GM21367 (cell line): Measurements from ENCODE around the gene SAMD7.

Source experiments
- ATAC-seq: cut with Tn5 transposase; IDR thresholded peaks from one replicate; pipeline ENCODE4 v1.9.1; 2021; ENCODE audit not compliant: unreplicated experiment

SAMD7 gene

DNA sequence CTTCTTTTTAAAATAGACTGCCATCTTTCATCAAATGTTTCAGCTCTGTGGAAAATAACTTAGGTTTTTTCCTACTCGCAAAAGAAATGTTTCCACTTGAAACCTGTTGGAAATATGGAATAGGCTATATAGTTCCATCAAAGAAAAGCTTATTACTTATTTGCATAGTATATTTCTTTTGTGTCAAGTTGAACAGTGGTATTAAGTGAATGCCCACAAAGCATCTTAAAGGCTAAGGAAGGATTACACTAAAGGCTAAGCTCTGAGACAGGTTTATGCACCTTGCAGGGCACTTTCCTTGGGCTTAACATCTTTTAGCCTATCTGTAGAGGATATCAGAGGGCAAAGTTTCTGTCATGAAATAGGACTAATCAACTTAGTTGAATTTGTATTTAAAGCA lies at the start of gene SAMD7:
TSS of gene SAMD7 (plus strand) at position 301 of the 400 bp plus-strand sequence. CDS start 7,927 bp downstream, outside the sequence.
- ATAC-seq = no peak

GRCh38 chr3:169861871-169862270 lies 49.5 kb upstream of the SAMD7 start:
- no peak for ATAC-seq

DNA sequence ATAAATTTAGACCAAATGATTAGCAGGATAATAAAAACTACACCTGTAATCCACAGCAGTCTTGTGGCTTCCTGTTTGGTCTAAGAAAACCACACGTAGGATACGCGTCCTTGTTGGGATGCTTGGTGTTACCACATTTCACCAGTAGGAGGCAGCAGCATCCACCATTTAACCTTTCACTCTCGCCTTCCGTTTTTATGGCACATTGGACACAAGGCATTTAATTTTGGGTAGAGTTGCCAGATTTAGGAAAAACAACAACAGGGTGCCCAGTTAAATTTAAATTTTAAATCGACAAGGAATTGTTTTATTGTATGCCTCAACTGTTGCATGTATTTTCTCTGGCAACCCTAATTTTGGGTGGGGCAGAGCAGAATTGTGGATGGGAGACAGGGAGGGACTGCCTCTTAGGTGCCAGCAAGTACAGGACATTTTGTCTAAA lies 47.9 kb upstream of the SAMD7 start:
- ATAC-seq = peak; percentile 80

GRCh38 chr3:169864270-169864669 lies 47.1 kb upstream of the SAMD7 start:
- ATAC-seq = no peak

DNA sequence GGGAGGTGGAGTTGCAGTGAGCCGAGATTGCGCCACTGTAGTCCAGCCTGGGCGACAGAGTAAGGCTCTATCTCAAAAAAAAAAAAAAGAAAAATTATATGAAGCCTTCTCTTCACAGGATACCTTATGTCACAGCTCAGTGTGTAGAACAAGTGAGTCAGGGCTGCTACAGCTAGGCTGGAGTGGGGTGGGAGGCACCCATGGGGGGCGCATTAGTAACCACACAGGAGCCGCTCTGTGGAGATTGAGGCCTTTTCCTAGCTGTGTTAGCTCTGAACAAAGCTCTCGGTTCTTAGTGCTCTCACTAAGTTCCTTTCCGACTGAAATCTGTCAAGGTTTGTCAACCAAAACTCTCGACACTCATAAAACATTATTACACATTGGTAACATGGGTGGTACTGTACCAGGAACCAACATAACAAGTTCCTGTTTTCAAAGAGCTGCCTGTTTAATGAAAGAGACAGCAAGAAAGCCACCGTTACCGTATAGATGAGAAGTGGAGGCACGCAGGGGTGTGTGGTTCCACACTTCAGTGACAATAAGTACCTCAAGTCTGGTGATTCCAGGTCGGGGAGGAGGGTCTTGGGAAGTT lies 46.1 kb upstream of the SAMD7 start:
- no peak for ATAC-seq

- no peak for ATAC-seq
Observed at GRCh38 chr3:169867584-169868210, 43.7 kb upstream of the SAMD7 start.

- no peak for ATAC-seq
Observed at GRCh38 chr3:169868369-169868768, 43.0 kb upstream of the SAMD7 start.

GRCh38 chr3:169869484-169870220 lies 41.7 kb upstream of the SAMD7 start, which contains the start of gene LRRC31:
LRRC31 (minus strand) TSS chr3:169869935; CDS start chr3:169869807, 128 bp downstream.
- no peak for ATAC-seq

GRCh38 chr3:169871129-169871886 lies 40.1 kb upstream of the SAMD7 start:
- no peak for ATAC-seq

GRCh38 chr3:169879013-169879557 lies 32.3 kb upstream of the SAMD7 start:
- no peak for ATAC-seq

DNA sequence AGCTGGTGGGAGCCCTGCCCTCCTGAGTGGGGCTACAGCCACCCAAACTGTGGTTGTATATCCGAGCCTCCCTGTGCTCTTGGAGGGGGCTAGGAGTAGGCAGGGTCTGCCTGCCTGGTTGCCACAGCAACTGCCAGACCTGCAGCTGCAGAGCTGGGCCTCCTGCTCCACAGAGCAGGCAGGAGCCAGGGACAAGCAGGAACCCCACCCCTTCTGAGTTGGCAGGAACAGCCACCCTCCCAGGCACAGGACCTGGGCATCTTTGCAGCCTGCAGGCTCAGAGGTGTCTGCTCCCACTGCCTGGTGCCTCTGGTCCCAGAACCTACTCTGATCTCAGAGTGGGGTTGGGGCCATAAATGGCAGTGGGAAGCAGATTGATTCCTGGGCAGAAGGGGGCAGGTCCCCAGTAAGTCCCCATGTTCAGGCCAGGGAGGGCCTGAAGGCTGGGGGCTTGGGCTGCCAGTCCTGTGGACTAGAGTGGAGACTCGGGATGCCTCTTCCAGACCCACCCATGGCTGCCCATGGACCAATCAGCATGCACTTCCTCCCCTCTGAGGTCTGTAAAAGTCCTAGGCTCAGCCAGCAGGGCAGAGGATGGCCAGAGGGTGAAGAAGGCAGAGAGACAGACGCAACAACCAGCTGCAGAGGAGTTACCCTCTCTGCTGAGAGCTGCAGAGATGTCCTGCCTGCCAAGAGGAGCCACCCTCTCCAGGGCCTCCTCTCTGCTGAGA lies 31.4 kb upstream of the SAMD7 start:
- no peak for ATAC-seq

DNA sequence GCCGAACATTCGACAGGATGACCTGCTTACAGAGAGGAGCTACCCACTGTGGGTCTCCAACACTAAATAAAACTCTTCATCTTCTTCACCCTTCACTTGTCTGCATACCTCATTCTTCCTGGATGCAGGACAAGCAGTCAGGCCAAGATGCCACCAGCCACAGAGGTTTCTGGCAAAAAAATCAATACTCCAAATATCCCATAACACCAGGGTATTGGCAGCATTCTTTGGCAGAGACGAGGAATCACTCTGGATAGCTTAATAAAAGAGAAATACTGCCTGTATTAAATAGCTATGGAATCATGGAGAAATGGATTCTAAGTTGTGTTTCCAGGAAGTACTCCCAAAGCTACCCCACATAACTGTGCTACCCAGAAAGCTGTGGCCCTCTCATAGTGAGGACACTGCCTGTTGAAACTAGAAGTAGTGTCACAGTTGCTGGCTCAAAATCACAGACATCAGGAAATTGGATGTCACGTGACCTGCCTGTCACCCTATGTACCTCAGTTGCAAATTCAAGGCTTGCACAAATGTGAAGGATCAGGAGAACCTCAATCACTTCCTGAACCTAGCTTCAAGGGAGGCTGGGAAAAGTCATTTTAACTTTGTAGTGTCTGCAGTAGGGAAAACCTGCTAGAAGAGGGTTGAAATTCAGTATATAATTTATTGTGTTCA lies 30.7 kb upstream of the SAMD7 start:
- no peak for ATAC-seq

DNA sequence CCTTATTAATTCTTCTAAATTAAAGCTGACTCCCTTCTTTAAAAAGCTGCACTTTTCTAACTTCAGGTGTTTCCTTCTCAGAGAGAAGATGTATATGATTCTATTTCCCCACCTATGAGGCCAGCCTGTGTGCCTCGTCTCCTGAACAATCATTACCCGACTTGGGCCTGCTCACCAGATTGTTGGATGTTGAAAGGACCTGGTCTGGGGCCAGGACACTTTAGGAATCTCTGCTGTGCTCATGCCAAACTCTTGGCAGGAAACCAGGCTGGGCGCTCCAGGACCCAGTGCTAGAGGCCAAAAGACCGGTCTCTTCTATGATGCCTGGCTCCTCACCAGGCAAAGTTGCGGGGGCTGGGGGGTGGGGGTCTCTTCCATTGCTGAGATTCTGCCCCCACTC lies 24.7 kb upstream of the SAMD7 start:
- no peak for ATAC-seq

GRCh38 chr3:169891886-169892285 lies 19.5 kb upstream of the SAMD7 start:
- no peak for ATAC-seq

GRCh38 chr3:169894110-169894509 lies 17.3 kb upstream of the SAMD7 start:
- no peak for ATAC-seq

GRCh38 chr3:169895072-169895471 lies 16.3 kb upstream of the SAMD7 start:
- ATAC-seq = no peak

- ATAC-seq = no peak
Observed at GRCh38 chr3:169897284-169897683, 14.1 kb upstream of the SAMD7 start.

DNA sequence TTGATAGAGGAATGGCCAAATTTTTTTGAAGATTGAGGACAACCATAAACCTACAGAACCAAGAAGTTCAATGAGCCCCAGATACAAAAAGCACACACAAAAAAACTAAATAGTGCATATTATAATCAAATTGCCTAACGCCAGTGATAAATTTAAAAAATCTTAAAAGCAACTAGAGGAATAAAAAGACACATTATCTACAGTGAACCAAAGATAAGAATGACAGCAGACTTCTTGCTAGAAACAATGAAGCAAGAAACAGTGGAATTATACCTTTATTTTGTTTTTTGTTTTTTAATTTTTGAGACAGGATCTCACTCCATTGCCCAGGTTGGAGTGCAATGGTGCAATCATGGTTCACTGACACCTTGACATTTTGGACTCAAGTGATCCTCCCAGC lies 9.9 kb upstream of the SAMD7 start:
- ATAC-seq = no peak

- ATAC-seq = no peak
Observed at GRCh38 chr3:169905404-169905803, 6.0 kb upstream of the SAMD7 start.

DNA sequence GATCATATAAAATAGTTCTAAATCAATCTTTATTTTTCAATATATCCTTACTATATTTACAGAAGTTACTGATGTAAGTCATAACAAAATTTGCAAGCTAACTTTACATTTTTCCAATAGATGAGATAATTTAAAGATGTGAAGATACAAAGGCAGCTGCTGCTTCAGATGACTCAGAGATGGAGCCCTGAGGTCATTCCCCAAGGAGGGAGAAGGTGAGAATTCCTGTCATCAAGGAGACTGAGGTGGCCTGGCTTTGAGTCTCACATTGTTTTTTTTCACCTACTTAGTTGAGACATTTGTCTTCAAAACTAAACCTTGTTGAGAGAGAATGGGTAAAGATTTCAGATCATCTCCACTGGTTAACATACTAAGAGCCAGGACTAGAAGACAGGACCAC lies 3.9 kb upstream of the SAMD7 start:
- ATAC-seq = no peak
